Measurements from ENCODE around the gene ANXA2.

Gene ANXA2

GRCh38 chr15:60301024-60301423 lies 96.8 kb downstream of the ANXA2 start:
- H3K4me3 ChIP-seq (ENCODE audit: low read length) = no peak overlapping the region
- DNase-seq (ENCODE audit: low read depth) = no peak
- no peak for TF ChIP-seq CTCF (conservative IDR thresholded peaks at IDR 0.05; ENCODE audit: low read depth, low read length)

- peak; percentile 45 for DNase-seq (ENCODE audit: low read depth)
- TF ChIP-seq CTCF (conservative IDR thresholded peaks at IDR 0.05; ENCODE audit: low read depth, low read length) = no peak
- H3K4me3 ChIP-seq (ENCODE audit: low read length) = peak overlapping the region; percentile 5
Observed at GRCh38 chr15:60299452-60300047, 98.2 kb downstream of the ANXA2 start.

Measured in retinal pigment epithelial cell (primary cell).